CD14-positive monocyte (primary cell): ENCODE results near the gene MDGA2. TPM values are rescaled to one million over a fixed set of nuclear protein-coding genes. Genes with fewer than 3 reads are reported as not detected.

Experiments
- DNase-seq, 3 donors: peaks; one replicate each; pipeline ENCODE4 v3.0.0-alpha.2; 2011 to 2022
- H2AFZ ChIP-seq: 2 replicates; pipeline ENCODE4 v1.6.0; 2012; ENCODE audit warnings: mild to moderate bottlenecking, low read depth, low read length, inconsistent platforms; ENCODE audit not compliant: insufficient read depth, poor library complexity, severe bottlenecking
- H3K27ac ChIP-seq, 2 donors: 1 replicate in 1 of 2; 2 replicates in 1 of 2; pipeline ENCODE4 v1.5.1; 2012 to 2013; ENCODE audit warnings: low read length in 2 of 2, control low read depth in 1 of 2, inconsistent platforms in 1 of 2, low read depth in 1 of 2, mild to moderate bottlenecking in 1 of 2
- H3K27me3 ChIP-seq, 2 donors: one replicate each; pipeline versions ENCODE4 v1.6.0 to v1.6.1; 2011 to 2013; ENCODE audit warnings: low read length in 2 of 2; ENCODE audit not compliant: control insufficient read depth in 2 of 2, insufficient read depth in 2 of 2
- H3K36me3 ChIP-seq, 2 donors: replicated peaks in 1 of 2; 1 replicate in 1 of 2; 2 replicates in 1 of 2; pipeline versions ENCODE4 v1.5.1 to v1.6.1; 2012 to 2013; ENCODE audit warnings: low read length in 2 of 2, control low read depth in 1 of 2, inconsistent platforms in 1 of 2, mild to moderate bottlenecking in 1 of 2; ENCODE audit not compliant: insufficient read depth in 2 of 2, control insufficient read depth in 1 of 2
- H3K4me1 ChIP-seq, 2 donors: 1 replicate in 1 of 2; 2 replicates in 1 of 2; pipeline versions ENCODE4 v1.5.1 to v1.6.1; 2012 to 2013; ENCODE audit warnings: low read length in 2 of 2, control low read depth in 1 of 2, inconsistent platforms in 1 of 2, mild to moderate bottlenecking in 1 of 2, moderate library complexity in 1 of 2; ENCODE audit not compliant: insufficient read depth in 2 of 2, control insufficient read depth in 1 of 2
- H3K4me2 ChIP-seq: replicated peaks from 2 replicates; pipeline ENCODE3; 2012; ENCODE audit warnings: low read length, moderate library complexity, mild to moderate bottlenecking; ENCODE audit not compliant: poor library complexity, severe bottlenecking; ENCODE audit errors: extremely low read depth
- H3K4me3 ChIP-seq, 3 experiments: fragments of 200-600 bp in 1 of 3; sonication (generic) in 1 of 3; replicated peaks in 1 of 3; 1 replicate in 2 of 3; 2 replicates in 1 of 3; pipeline ENCODE4 v1.5.1; 2011 to 2013; ENCODE audit warnings: low read length in 3 of 3, mild to moderate bottlenecking in 3 of 3, control low read depth in 2 of 3, low read depth in 2 of 3, inconsistent platforms in 1 of 3, moderate library complexity in 1 of 3
- H3K79me2 ChIP-seq: 2 replicates; pipeline ENCODE4 v1.6.0; 2012; ENCODE audit warnings: mild to moderate bottlenecking, control low read depth, inconsistent platforms, low read length, moderate library complexity; ENCODE audit not compliant: insufficient read depth
- H3K9ac ChIP-seq: 2 replicates; pipeline ENCODE4 v1.6.0; 2017; ENCODE audit warnings: low read length, mild to moderate bottlenecking; ENCODE audit not compliant: insufficient read depth, poor library complexity, severe bottlenecking
- H3K9me3 ChIP-seq, 2 donors: replicated peaks in 1 of 2; 1 replicate in 1 of 2; 2 replicates in 1 of 2; pipeline versions ENCODE4 v1.5.1 to v1.6.1; 2012 to 2013; ENCODE audit warnings: low read length in 2 of 2, control low read depth in 1 of 2; ENCODE audit not compliant: control insufficient read depth in 1 of 2, insufficient read depth in 1 of 2
- H4K20me1 ChIP-seq: 2 replicates; pipeline ENCODE4 v1.6.0; 2012; ENCODE audit warnings: mild to moderate bottlenecking, low read length, control low read depth, moderate library complexity; ENCODE audit not compliant: insufficient read depth
- H3K27ac Mint-ChIP-seq, 7 donors: one replicate each; pipeline ENCODE4 v1.8.0; 2020; ENCODE audit warnings: mild to moderate bottlenecking in 7 of 7, mixed read lengths in 7 of 7, moderate library complexity in 6 of 7, inconsistent platforms in 2 of 7
- H3K27me3 Mint-ChIP-seq, 3 donors: one replicate each; pipeline ENCODE4 v1.8.0; 2021 to 2022; ENCODE audit warnings: low read depth in 3 of 3, mild to moderate bottlenecking in 3 of 3, mixed read lengths in 3 of 3, moderate library complexity in 3 of 3, inconsistent platforms in 1 of 3
- H3K36me3 Mint-ChIP-seq, 2 donors: one replicate each; pipeline ENCODE4 v1.8.0; 2020; ENCODE audit warnings: mixed read lengths in 2 of 2, inconsistent platforms in 1 of 2, mild to moderate bottlenecking in 1 of 2
- H3K4me1 Mint-ChIP-seq: one replicate; pipeline ENCODE4 v1.8.0; 2020; ENCODE audit warnings: mild to moderate bottlenecking, mixed read lengths
- H3K4me3 Mint-ChIP-seq, 2 donors: one replicate each; pipeline ENCODE4 v1.8.0; 2020; ENCODE audit warnings: mild to moderate bottlenecking in 2 of 2, mixed read lengths in 2 of 2, moderate library complexity in 1 of 2
- H3K9me3 Mint-ChIP-seq, 7 donors: one replicate each; pipeline ENCODE4 v1.8.0; 2020 to 2022; ENCODE audit warnings: mixed read lengths in 7 of 7, mild to moderate bottlenecking in 6 of 7, moderate library complexity in 6 of 7, inconsistent platforms in 2 of 7
- WGBS: methylation state at CpG from one replicate; pipeline ENCODE4 v1.1.5; 2013; ENCODE audit warnings: missing lambda C conversion rate; ENCODE audit not compliant: insufficient coverage; 5-methylcytosine and 5-hydroxymethylcytosine counted together
- intact Hi-C, 2 donors: fragments of 100-400 bp; cut with micrococcal nuclease; formaldehyde crosslinking; loops; one replicate each; pipeline versions ENCODE4 v1.15.0 to v1.15.1; 2023
- polyA plus RNA-seq, 3 donors: library from polyadenylated mRNA; depleted of rRNA in 1 of 3; unstranded in 2 of 3; stranded (reverse) in 1 of 3; fragments of 300-500 nt in 2 of 3; fragments of >200 nt in 1 of 3; fragmentation: Illumina TruSeq in 2 of 3; gene quantifications; 1 replicate in 2 of 3; 2 replicates in 1 of 3; pipeline ENCODE4 v1.2.3, GENCODE V29; 2012 to 2021
- TF ChIP-seq, protein P1 (sequence below): fragments of 200-600 bp; IDR thresholded peaks from one replicate; pipeline ENCODE4 v1.8.0; 2022; ENCODE audit warnings: antibody characterized with exemption, mild to moderate bottlenecking

The MDGA2 gene
- polyA plus RNA-seq, 3 donors = not detected

GRCh38 chr14:47678157-47678556 lies 2.8 kb upstream of the MDGA2 start:
- no peak overlapping the region for H2AFZ ChIP-seq
- H3K9me3 ChIP-seq = no peaks in the 10 kb centered on the region
- no peak overlapping the region for H3K4me3 ChIP-seq
- intact Hi-C loops = no loop called here
- no peak overlapping the region for H3K27ac ChIP-seq
- peaks cover 20% of the 10 kb centered on the region for H3K4me1 Mint-ChIP-seq
- peaks cover 5 to 7% of the 10 kb centered on the region in 2 donors for H3K4me1 ChIP-seq
- no peaks in the 10 kb centered on the region for H3K36me3 Mint-ChIP-seq
- DNase-seq = no peak
- H3K27ac Mint-ChIP-seq = no peak overlapping the region
- peaks cover 50 to 52% (median 51%) of the 10 kb centered on the region in 3 donors for H3K27me3 Mint-ChIP-seq
- TF ChIP-seq, protein P1, sequence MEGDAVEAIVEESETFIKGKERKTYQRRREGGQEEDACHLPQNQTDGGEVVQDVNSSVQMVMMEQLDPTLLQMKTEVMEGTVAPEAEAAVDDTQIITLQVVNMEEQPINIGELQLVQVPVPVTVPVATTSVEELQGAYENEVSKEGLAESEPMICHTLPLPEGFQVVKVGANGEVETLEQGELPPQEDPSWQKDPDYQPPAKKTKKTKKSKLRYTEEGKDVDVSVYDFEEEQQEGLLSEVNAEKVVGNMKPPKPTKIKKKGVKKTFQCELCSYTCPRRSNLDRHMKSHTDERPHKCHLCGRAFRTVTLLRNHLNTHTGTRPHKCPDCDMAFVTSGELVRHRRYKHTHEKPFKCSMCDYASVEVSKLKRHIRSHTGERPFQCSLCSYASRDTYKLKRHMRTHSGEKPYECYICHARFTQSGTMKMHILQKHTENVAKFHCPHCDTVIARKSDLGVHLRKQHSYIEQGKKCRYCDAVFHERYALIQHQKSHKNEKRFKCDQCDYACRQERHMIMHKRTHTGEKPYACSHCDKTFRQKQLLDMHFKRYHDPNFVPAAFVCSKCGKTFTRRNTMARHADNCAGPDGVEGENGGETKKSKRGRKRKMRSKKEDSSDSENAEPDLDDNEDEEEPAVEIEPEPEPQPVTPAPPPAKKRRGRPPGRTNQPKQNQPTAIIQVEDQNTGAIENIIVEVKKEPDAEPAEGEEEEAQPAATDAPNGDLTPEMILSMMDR = no peak
- no peak overlapping the region for H3K4me2 ChIP-seq
- no peaks in the 10 kb centered on the region for H3K79me2 ChIP-seq
- peaks cover 44 to 56% of the 10 kb centered on the region in 2 donors for H3K27me3 ChIP-seq
- peaks cover 0 to 12% (median 2%) of the 10 kb centered on the region in 7 donors for H3K9me3 Mint-ChIP-seq
- no peaks in the 10 kb centered on the region for H3K36me3 ChIP-seq
- H4K20me1 ChIP-seq = no peaks in the 10 kb centered on the region
- peak overlapping the region in 1 of 2 donors; percentile 4 for H3K4me3 Mint-ChIP-seq
- WGBS = no CpG with 5 or more reads among the region's 2 CpGs
- H3K9ac ChIP-seq = no peak overlapping the region

DNA sequence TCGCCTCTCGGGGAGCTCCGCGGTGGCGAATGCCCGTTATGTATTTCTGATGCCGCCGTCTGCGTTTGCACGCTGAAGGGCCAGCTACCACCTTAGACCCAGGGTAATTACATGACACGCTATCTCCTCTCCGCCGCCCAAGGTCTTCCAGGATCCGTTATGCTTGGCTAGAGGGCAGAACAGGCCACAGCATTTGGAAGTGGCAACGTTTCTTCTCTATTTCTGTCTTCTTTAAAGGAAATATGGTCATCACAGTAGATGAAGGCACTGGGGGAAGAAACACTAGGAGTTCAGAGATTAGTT lies 861 bp upstream of the MDGA2 start:
- Histone ChIP-seq H3K27me3 (peaks cover 57 to 73% of the 10 kb centered on the region in 2 donors), H3K9me3 (peaks cover 0 to 7% of the 10 kb centered on the region in 2 donors), H3K27ac (no peak overlapping the region), H3K79me2 (no peaks in the 10 kb centered on the region), H2AFZ (no peak overlapping the region), H3K4me3 (peak overlapping the region in 1 of 3 experiments; percentile 51), H3K4me2 (peak overlapping the region; percentile 46), H4K20me1 (no peaks in the 10 kb centered on the region), H3K4me1 (peaks cover 5 to 7% of the 10 kb centered on the region in 2 donors), H3K9ac (no peak overlapping the region), H3K36me3 (no peaks in the 10 kb centered on the region)
- Mint-ChIP-seq H3K36me3 (no peaks in the 10 kb centered on the region), H3K4me1 (peaks cover 20% of the 10 kb centered on the region), H3K4me3 (peak overlapping the region; percentile 52 to 77), H3K27me3 (peaks cover 59 to 68% (median 60%) of the 10 kb centered on the region in 3 donors), H3K27ac (peak overlapping the region in 1 of 7 donors; percentile 43), H3K9me3 (peaks cover 0 to 12% (median 2%) of the 10 kb centered on the region in 7 donors)
- intact Hi-C loops = no loop called here
- 3% methylated on average over 13 of the region's 15 CpGs for WGBS
- DNase-seq = no peak
- TF ChIP-seq, protein P1 = no peak
